Neural progenitor cell (in vitro differentiated cells): Measurements from ENCODE around the gene PURA. TPM values are rescaled to one million over a fixed set of nuclear protein-coding genes. Genes with fewer than 3 reads are reported as not detected.

Experiments
- DNase-seq: peaks from one replicate; pipeline ENCODE4 v3.0.0-alpha.2; 2016; ENCODE audit warnings: low spot score
- H2AFZ ChIP-seq: fragments of 200-600 bp; sonication (generic); replicated peaks from 2 replicates; pipeline ENCODE4 v1.6.1; 2016; ENCODE audit warnings: antibody characterized with exemption
- H3F3A ChIP-seq: fragments of 200-600 bp; sonication (generic); 2 replicates; pipeline ENCODE4 v1.6.1; 2016; ENCODE audit warnings: antibody characterized with exemption, low read depth
- H3K27ac ChIP-seq: fragments of 200-600 bp; sonication (generic); 2 replicates; pipeline ENCODE4 v1.5.1; 2016; ENCODE audit warnings: mild to moderate bottlenecking
- H3K27me3 ChIP-seq: fragments of 200-600 bp; sonication (generic); 2 replicates; pipeline ENCODE4 v1.6.1; 2016; ENCODE audit warnings: mild to moderate bottlenecking, moderate library complexity
- H3K36me3 ChIP-seq: fragments of 200-600 bp; sonication (generic); 2 replicates; pipeline ENCODE4 v1.5.1; 2016
- H3K4me1 ChIP-seq: fragments of 200-600 bp; sonication (generic); 2 replicates; pipeline ENCODE4 v1.6.1; 2016; ENCODE audit warnings: mixed run types
- H3K4me2 ChIP-seq: fragments of 200-600 bp; sonication (generic); 2 replicates; pipeline ENCODE4 v1.6.1; 2016
- H3K4me3 ChIP-seq: fragments of 200-600 bp; sonication (generic); 2 replicates; pipeline ENCODE4 v1.5.1; 2016
- H3K79me2 ChIP-seq: fragments of 200-600 bp; sonication (generic); 2 replicates; pipeline ENCODE4 v1.6.1; 2016; ENCODE audit warnings: low read depth
- H3K9ac ChIP-seq: fragments of 200-600 bp; sonication (generic); 2 replicates; pipeline ENCODE4 v1.6.1; 2016
- H3K9me3 ChIP-seq: fragments of 200-600 bp; sonication (generic); 2 replicates; pipeline ENCODE4 v1.5.1; 2016; ENCODE audit warnings: low read depth
- H4K20me1 ChIP-seq: fragments of 200-600 bp; sonication (generic); 2 replicates; pipeline ENCODE4 v1.6.1; 2016; ENCODE audit warnings: low read depth
- H3K27ac Mint-ChIP-seq: 3 replicates; pipeline ENCODE4 v1.8.0; 2021; ENCODE audit warnings: mixed read lengths
- H3K27me3 Mint-ChIP-seq: 2 replicates; pipeline ENCODE4 v1.8.0; 2022; ENCODE audit warnings: low read depth, mild to moderate bottlenecking, inconsistent platforms, moderate library complexity, mixed read lengths; ENCODE audit not compliant: insufficient read depth
- H3K36me3 Mint-ChIP-seq: 3 replicates; pipeline ENCODE4 v1.8.0; 2021; ENCODE audit warnings: mixed read lengths
- H3K4me1 Mint-ChIP-seq: 3 replicates; pipeline ENCODE4 v1.8.0; 2021; ENCODE audit warnings: mixed read lengths
- H3K4me3 Mint-ChIP-seq: 3 replicates; pipeline ENCODE4 v1.8.0; 2021; ENCODE audit warnings: mild to moderate bottlenecking, moderate library complexity, mixed read lengths
- H3K9me3 Mint-ChIP-seq: 3 replicates; pipeline ENCODE4 v1.8.0; 2020; ENCODE audit warnings: mixed read lengths
- CTCF ChIP-seq: fragments of 200-600 bp; sonication (generic); IDR thresholded peaks from 2 replicates; pipeline ENCODE4 v1.5.1; 2017; ENCODE audit warnings: antibody characterized with exemption, mild to moderate bottlenecking
- EZH2 ChIP-seq: fragments of 200-600 bp; sonication (generic); IDR thresholded peaks from 2 replicates; pipeline ENCODE4 v1.6.1; 2017; ENCODE audit warnings: antibody characterized with exemption, mild to moderate bottlenecking, moderate library complexity
- EZH2phosphoT487 ChIP-seq: fragments of 200-600 bp; sonication (generic); IDR thresholded peaks from 2 replicates; pipeline ENCODE4 v1.6.1; 2017; ENCODE audit warnings: antibody characterized with exemption
- total RNA-seq: library from RNA; depleted of rRNA; stranded (reverse); fragments of >200 nt; gene quantifications from 2 replicates; pipeline ENCODE4 v1.2.3, GENCODE V29; 2015; ENCODE audit warnings: low replicate concordance

The PURA gene
- 2.5 and 2.6 TPM in 2 replicates for total RNA-seq

GRCh38 chr5:140113699-140114263 lies at the start of gene PURA:
Gene PURA (plus strand): TSS chr5:140114109. CDS start chr5:140114182, 73 bp downstream.
- peaks cover 36% of the 10 kb centered on the region for H3K27me3 Mint-ChIP-seq
- H3K4me1 Mint-ChIP-seq: peaks cover 33% of the 10 kb centered on the region
- peak within 1 kb of the TSS; percentile 93 for H2AFZ ChIP-seq
- H3K79me2 ChIP-seq: peaks cover 11% of the 10 kb centered on the region
- peaks cover 62% of the 10 kb centered on the region for H4K20me1 ChIP-seq
- H3K27ac Mint-ChIP-seq: no peak within 1 kb of the TSS
- no peaks in the 10 kb centered on the region for H3K36me3 Mint-ChIP-seq
- peaks cover 36% of the 10 kb centered on the region for H3K4me1 ChIP-seq
- H3K4me3 Mint-ChIP-seq: peak within 1 kb of the TSS; percentile 92
- H3K4me2 ChIP-seq: peak within 1 kb of the TSS; percentile 98
- peak within 1 kb of the TSS; percentile 88 for H3K4me3 ChIP-seq
- H3K9ac ChIP-seq: no peak within 1 kb of the TSS
- H3F3A ChIP-seq: peaks cover 62% of the 10 kb centered on the region
- DNase-seq: peak; percentile 97
- H3K9me3 Mint-ChIP-seq: no peaks in the 10 kb centered on the region
- no peaks in the 10 kb centered on the region for H3K9me3 ChIP-seq
- TF ChIP-seq EZH2 (no peak), EZH2phosphoT487 (no peak), CTCF (peak; percentile 39)
- no peak within 1 kb of the TSS for H3K27ac ChIP-seq
- H3K27me3 ChIP-seq: peaks cover 91% of the 10 kb centered on the region
- no peaks in the 10 kb centered on the region for H3K36me3 ChIP-seq

- H3K9me3 Mint-ChIP-seq: no peaks in the 10 kb centered on the region
- Histone ChIP-seq H3K36me3 (no peaks in the 10 kb centered on the region), H3K4me1 (no peaks in the 10 kb centered on the region), H3K27me3 (peaks cover 97% of the 10 kb centered on the region), H4K20me1 (no peaks in the 10 kb centered on the region), H3K4me2 (no peak overlapping the region), H2AFZ (no peak overlapping the region), H3K27ac (no peak overlapping the region), H3K9ac (no peak overlapping the region), H3K9me3 (no peaks in the 10 kb centered on the region), H3K79me2 (no peaks in the 10 kb centered on the region), H3K4me3 (no peak overlapping the region), H3F3A (peaks cover 4% of the 10 kb centered on the region)
- DNase-seq: no peak
- H3K36me3 Mint-ChIP-seq: no peaks in the 10 kb centered on the region
- TF ChIP-seq CTCF (no peak), EZH2 (no peak), EZH2phosphoT487 (no peak)
- no peak overlapping the region for H3K4me3 Mint-ChIP-seq
- no peaks in the 10 kb centered on the region for H3K4me1 Mint-ChIP-seq
- H3K27me3 Mint-ChIP-seq: peaks cover 16% of the 10 kb centered on the region
- no peak overlapping the region for H3K27ac Mint-ChIP-seq
Observed at GRCh38 chr5:140072812-140073211, 41.1 kb upstream of the PURA start.

- no peaks in the 10 kb centered on the region for H3K36me3 Mint-ChIP-seq
- Histone ChIP-seq H3K4me1 (no peaks in the 10 kb centered on the region), H4K20me1 (no peaks in the 10 kb centered on the region), H3K9ac (no peak overlapping the region), H3K9me3 (no peaks in the 10 kb centered on the region), H2AFZ (no peak overlapping the region), H3F3A (peaks cover 4% of the 10 kb centered on the region), H3K27ac (no peak overlapping the region), H3K36me3 (no peaks in the 10 kb centered on the region), H3K79me2 (no peaks in the 10 kb centered on the region), H3K4me2 (no peak overlapping the region), H3K27me3 (peaks cover 95% of the 10 kb centered on the region), H3K4me3 (no peak overlapping the region)
- TF ChIP-seq CTCF (peak; percentile 76), EZH2 (no peak), EZH2phosphoT487 (no peak)
- no peak overlapping the region for H3K4me3 Mint-ChIP-seq
- DNase-seq: no peak
- H3K9me3 Mint-ChIP-seq: no peaks in the 10 kb centered on the region
- H3K27ac Mint-ChIP-seq: no peak overlapping the region
- H3K4me1 Mint-ChIP-seq: no peaks in the 10 kb centered on the region
- peaks cover 16% of the 10 kb centered on the region for H3K27me3 Mint-ChIP-seq
Observed at GRCh38 chr5:140073296-140073695, 40.6 kb upstream of the PURA start.
